GM12801 (cell line): Measurements from ENCODE around the gene CENPU.

Experiments used
- TF ChIP-seq, protein P1 (sequence below): IDR thresholded peaks from one replicate; pipeline ENCODE4 v1.5.1; 2011; ENCODE audit warnings: control low read depth; ENCODE audit not compliant: insufficient read length; ENCODE audit errors: extremely low read depth

CENPU gene

GRCh38 chr4:184769141-184769765 lies 35.4 kb upstream of the CENPU start:
- TF ChIP-seq, protein P1, sequence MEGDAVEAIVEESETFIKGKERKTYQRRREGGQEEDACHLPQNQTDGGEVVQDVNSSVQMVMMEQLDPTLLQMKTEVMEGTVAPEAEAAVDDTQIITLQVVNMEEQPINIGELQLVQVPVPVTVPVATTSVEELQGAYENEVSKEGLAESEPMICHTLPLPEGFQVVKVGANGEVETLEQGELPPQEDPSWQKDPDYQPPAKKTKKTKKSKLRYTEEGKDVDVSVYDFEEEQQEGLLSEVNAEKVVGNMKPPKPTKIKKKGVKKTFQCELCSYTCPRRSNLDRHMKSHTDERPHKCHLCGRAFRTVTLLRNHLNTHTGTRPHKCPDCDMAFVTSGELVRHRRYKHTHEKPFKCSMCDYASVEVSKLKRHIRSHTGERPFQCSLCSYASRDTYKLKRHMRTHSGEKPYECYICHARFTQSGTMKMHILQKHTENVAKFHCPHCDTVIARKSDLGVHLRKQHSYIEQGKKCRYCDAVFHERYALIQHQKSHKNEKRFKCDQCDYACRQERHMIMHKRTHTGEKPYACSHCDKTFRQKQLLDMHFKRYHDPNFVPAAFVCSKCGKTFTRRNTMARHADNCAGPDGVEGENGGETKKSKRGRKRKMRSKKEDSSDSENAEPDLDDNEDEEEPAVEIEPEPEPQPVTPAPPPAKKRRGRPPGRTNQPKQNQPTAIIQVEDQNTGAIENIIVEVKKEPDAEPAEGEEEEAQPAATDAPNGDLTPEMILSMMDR: no peak

DNA sequence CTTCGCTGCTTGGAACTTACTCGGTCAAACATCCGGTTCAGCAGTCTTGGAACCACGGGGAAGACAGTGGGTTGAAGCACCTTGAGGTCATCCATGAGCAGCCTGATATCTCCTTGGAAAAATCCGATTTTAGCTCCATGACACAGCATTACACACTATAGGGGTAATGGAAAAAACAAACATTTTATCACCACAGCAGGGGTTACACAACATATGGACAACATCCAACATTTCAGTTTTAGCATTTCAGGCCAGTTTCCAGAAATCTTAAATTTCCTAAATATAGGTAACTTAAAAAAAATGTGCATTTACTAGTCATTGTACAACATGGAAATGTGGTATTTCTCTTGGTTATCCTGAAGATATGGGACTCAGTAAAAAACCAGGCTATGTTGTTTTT lies 34.4 kb upstream of the CENPU start:
- TF ChIP-seq, protein P1: no peak

- TF ChIP-seq, protein P1: no peak
These were observed 32.5 kb upstream of the CENPU start for GRCh38 chr4:184766446-184766845.

GRCh38 chr4:184765473-184766340 lies 31.8 kb upstream of the CENPU start:
- TF ChIP-seq, protein P1: no peak

- TF ChIP-seq, protein P1: no peak
These were observed 30.7 kb upstream of the CENPU start for GRCh38 chr4:184764601-184765000.

GRCh38 chr4:184763150-184763780 lies 29.4 kb upstream of the CENPU start:
- TF ChIP-seq, protein P1: no peak

DNA sequence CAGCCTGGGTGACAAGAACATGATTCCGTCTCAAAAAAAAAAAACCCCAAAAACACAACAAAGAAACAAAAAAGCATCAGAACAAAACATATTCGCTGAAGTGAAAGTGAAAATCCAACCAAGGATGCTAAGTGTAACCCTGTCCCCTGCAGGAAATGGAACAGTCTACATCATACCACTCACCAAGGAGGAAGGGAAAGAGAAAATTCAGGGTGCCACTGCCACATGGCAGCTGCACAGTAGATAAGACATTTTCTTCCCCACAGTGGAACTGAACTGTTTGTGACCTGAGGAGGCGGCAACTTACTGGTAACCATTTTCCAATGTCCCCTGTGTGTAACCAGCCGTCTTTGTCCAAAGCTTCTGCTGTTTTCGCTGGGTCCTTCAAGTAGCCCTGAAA lies 28.2 kb upstream of the CENPU start:
- TF ChIP-seq, protein P1: no peak
